K562 (cell line): ENCODE data around the gene FAR2. TPM values are rescaled to one million over a fixed set of nuclear protein-coding genes. Genes with fewer than 3 reads are reported as not detected.

Experiments
- ATAC-seq: fragments of 200-7000 bp; cut with Tn5 transposase; 3 replicates; pipeline ENCODE4 v1.9.1; 2020; ENCODE audit warnings: moderate library complexity
- BruUV-seq: library from RNA; stranded (reverse); fragments of 400-500 nt; replicated peaks from 2 replicates; lab custom pipeline; 2021; lab: Mats Ljungman, UMichigan
- CTCF ChIA-PET: fragments of 300-600 bp; formaldehyde crosslinking; extraction: SDS; loops from one replicate; lab custom pipeline; 2021; ENCODE audit warnings: low intra/inter-chr PET ratio; lab: Yijun Ruan, JAX
- POLR2A ChIA-PET: fragments of 300-600, 350-650 bp; sonication (Branson Sonifier 250); formaldehyde crosslinking; extraction: SDS; loops from one replicate; lab custom pipeline; 2021; ENCODE audit warnings: antibody characterized with exemption, inconsistent platforms; lab: Yijun Ruan, JAX
- DNase-seq, 4 experiments: peaks; one replicate each; pipeline versions ENCODE4 v3.0.0 to v3.0.0-alpha.2; 2011 to 2018; ENCODE audit warnings: low spot score in 3 of 4, mixed read lengths in 3 of 4; ENCODE audit errors: extremely low read depth in 1 of 4
- FAIRE-seq: peaks from 2 replicates; lab custom pipeline; 2011; peaks lifted over from hg19 to GRCh38; lab: Jason Lieb, UNC
- H2AFZ ChIP-seq: 2 replicates; pipeline ENCODE4 v1.6.0; 2011; ENCODE audit warnings: low read depth, low read length, control low read depth, inconsistent platforms
- H3K27ac ChIP-seq: fragments of 200-600 bp; 3 replicates; pipeline ENCODE4 v1.8.0; 2011; ENCODE audit warnings: low read depth, mild to moderate bottlenecking, control low read depth, inconsistent platforms, low read length, moderate library complexity, mixed read lengths; ENCODE audit errors: extremely low read depth
- H3K27me3 ChIP-seq, 2 experiments: fragments of 300-600 bp in 1 of 2; 2 replicates in 1 of 2; 3 replicates in 1 of 2; pipeline versions ENCODE4 v1.6.0 to v1.8.0; 2011; ENCODE audit warnings: inconsistent platforms in 2 of 2, low read length in 2 of 2, mild to moderate bottlenecking in 1 of 2, mixed read lengths in 1 of 2, moderate library complexity in 1 of 2; ENCODE audit not compliant: control insufficient read depth in 2 of 2, insufficient read depth in 2 of 2
- H3K36me3 ChIP-seq: fragments of 300-600 bp; 3 replicates; pipeline ENCODE4 v1.8.0; 2011; ENCODE audit warnings: mild to moderate bottlenecking, low read length, inconsistent platforms; ENCODE audit not compliant: control insufficient read depth, insufficient read depth
- H3K4me1 ChIP-seq, 2 experiments: fragments of 200-600 bp in 1 of 2; replicated peaks in 1 of 2; 2 replicates in 1 of 2; 3 replicates in 1 of 2; pipeline versions ENCODE4 v1.5.1 to v1.8.0; 2011; ENCODE audit warnings: inconsistent platforms in 2 of 2, low read length in 2 of 2, mild to moderate bottlenecking in 1 of 2, mixed read lengths in 1 of 2, moderate library complexity in 1 of 2; ENCODE audit not compliant: control insufficient read depth in 2 of 2, insufficient read depth in 2 of 2
- H3K4me2 ChIP-seq: 2 replicates; pipeline ENCODE4 v1.6.1; 2011; ENCODE audit warnings: low read length, control low read depth, inconsistent platforms, mixed read lengths; ENCODE audit not compliant: insufficient read depth
- H3K4me3 ChIP-seq: fragments of 200-600 bp; sonication (generic), shearing (Covaris generic); 2 replicates; pipeline ENCODE4 v1.5.1; 2016; ENCODE audit warnings: control low read depth, inconsistent platforms
- H3K79me2 ChIP-seq: fragments of 200-600 bp; 3 replicates; pipeline ENCODE4 v1.8.0; 2011; ENCODE audit warnings: low read length, inconsistent platforms; ENCODE audit not compliant: control insufficient read depth, insufficient read depth
- H3K9ac ChIP-seq, 2 experiments: 2 replicates each; pipeline versions ENCODE4 v1.6.0 to v1.6.1; 2011; ENCODE audit warnings: low read depth in 2 of 2, low read length in 2 of 2, control low read depth in 1 of 2, inconsistent platforms in 1 of 2, mild to moderate bottlenecking in 1 of 2, mixed read lengths in 1 of 2; ENCODE audit not compliant: insufficient read depth in 1 of 2
- H3K9me1 ChIP-seq: one replicate; pipeline ENCODE4 v1.6.0; 2011; ENCODE audit warnings: inconsistent platforms, mild to moderate bottlenecking, low read length, moderate library complexity; ENCODE audit not compliant: control insufficient read depth, insufficient read depth
- H3K9me3 ChIP-seq: replicated peaks from 2 replicates; pipeline ENCODE4 v1.5.1; 2011; ENCODE audit warnings: low read depth, low read length, inconsistent platforms; ENCODE audit not compliant: control insufficient read depth, insufficient read depth
- H4K20me1 ChIP-seq: replicated peaks from 2 replicates; pipeline ENCODE4 v1.6.1; 2011; ENCODE audit warnings: low read length, inconsistent platforms, mixed read lengths; ENCODE audit not compliant: control insufficient read depth, insufficient read depth
- AFF1 ChIP-seq, 2 experiments: fragments of 450-650 bp; IDR thresholded peaks; 2 replicates each; pipeline ENCODE4 v1.6.1; 2018; ENCODE audit warnings: mild to moderate bottlenecking in 2 of 2, low read depth in 1 of 2; ENCODE audit not compliant: partially characterized antibody in 2 of 2
- BCL6 ChIP-seq: fragments of 250-450 bp; sonication (Bioruptor Pico); IDR thresholded peaks from 2 replicates; pipeline ENCODE4 v1.4.0; 2020
- CCNT2 ChIP-seq: IDR thresholded peaks from 2 replicates; pipeline ENCODE4 v1.6.1; 2011; ENCODE audit warnings: borderline replicate concordance, low read depth, mild to moderate bottlenecking, moderate library complexity, mixed read lengths, low read length; ENCODE audit not compliant: insufficient read length; ENCODE audit errors: extremely low read depth
- ESRRB ChIP-seq: fragments of 250-450 bp; sonication (Bioruptor Pico); IDR thresholded peaks from 2 replicates; pipeline ENCODE4 v1.5.0; 2020; ENCODE audit warnings: mild to moderate bottlenecking, moderate library complexity, borderline replicate concordance
- ID3 ChIP-seq, 2 experiments: fragments of 250-450 bp in 1 of 2; fragments of 450-650 bp in 1 of 2; sonication (Bioruptor Pico) in 1 of 2; IDR thresholded peaks; 2 replicates each; pipeline versions ENCODE4 v1.6.1 to v1.8.0; 2016 to 2021; ENCODE audit warnings: mild to moderate bottlenecking in 2 of 2, moderate library complexity in 2 of 2, missing compliant biosample characterization in 1 of 2, missing genetic modification characterization in 1 of 2
- MCM3 ChIP-seq: fragments of 450-650 bp; IDR thresholded peaks from 2 replicates; pipeline ENCODE4 v1.6.1; 2016
- NELFE ChIP-seq: IDR thresholded peaks from 2 replicates; pipeline ENCODE4 v1.6.1; 2011; ENCODE audit warnings: mild to moderate bottlenecking; ENCODE audit not compliant: insufficient read depth, insufficient read length
- NFIC ChIP-seq: fragments of 450-650 bp; IDR thresholded peaks from 2 replicates; pipeline ENCODE4 v1.6.1; 2017; ENCODE audit warnings: mild to moderate bottlenecking, inconsistent platforms
- OTX1 ChIP-seq: fragments of 450-650 bp; formaldehyde crosslinking; IDR thresholded peaks from 2 replicates; pipeline ENCODE4 v1.4.0; 2022; ENCODE audit warnings: mild to moderate bottlenecking
- SMAD3 ChIP-seq: fragments of 450-650 bp; formaldehyde crosslinking; conservative IDR thresholded peaks from 2 replicates; pipeline ENCODE4 v1.4.0; 2020; ENCODE audit warnings: mild to moderate bottlenecking
- ZBTB7A ChIP-seq: IDR thresholded peaks from 2 replicates; pipeline ENCODE4 v1.6.1; 2011; ENCODE audit warnings: low read depth, mild to moderate bottlenecking, low read length, moderate library complexity, borderline replicate concordance; ENCODE audit not compliant: control insufficient read depth
- ZNF175 ChIP-seq: fragments of 200-800 bp; sonication (Bioruptor generic); IDR thresholded peaks from 2 replicates; pipeline ENCODE4 v1.6.1; 2016; ENCODE audit warnings: low read depth, mild to moderate bottlenecking, missing genetic modification characterization, missing compliant biosample characterization
- ZNF212 ChIP-seq: fragments of 450-650 bp; formaldehyde crosslinking; IDR thresholded peaks from 2 replicates; pipeline ENCODE4 v1.4.0; 2020; ENCODE audit warnings: mild to moderate bottlenecking
- ZNF785 ChIP-seq: fragments of 250-450 bp; sonication (Bioruptor Pico); IDR thresholded peaks from 2 replicates; pipeline ENCODE4 v1.4.0; 2020; ENCODE audit warnings: mild to moderate bottlenecking
- WGBS: fragments of 100-300 bp; shearing (Covaris generic); methylation state at CpG from one replicate; pipeline ENCODE4 v1.1.6; 2016; ENCODE audit warnings: low coverage, mixed read lengths; ENCODE audit not compliant: insufficient coverage; ENCODE audit errors: missing lambda C conversion rate; 5-methylcytosine and 5-hydroxymethylcytosine counted together
- in situ Hi-C: fragments of 300-500 bp; cut with MboI; formaldehyde crosslinking; loops from 4 replicates; pipeline ENCODE4 v1.15.0; 2018; ENCODE audit warnings: inconsistent platforms, mixed read lengths
- intact Hi-C: fragments of 100-400 bp; cut with micrococcal nuclease; formaldehyde crosslinking; loops from 2 replicates; pipeline ENCODE4 v1.14.2; 2022
- polyA plus RNA-seq, 8 experiments: library from polyadenylated mRNA; depleted of rRNA in 4 of 8; stranded (reverse) in 5 of 8; unstranded in 3 of 8; fragments of >200 nt; fragmentation: Nextera tagmentation in 2 of 8; fragmentation: Illumina TruSeq in 1 of 8; extraction: Ambion mirVana in 2 of 8; extraction: Trizol in 1 of 8; gene quantifications; 2 replicates each; pipeline versions ENCODE4 v1.2.1 to v1.2.3, GENCODE V29; 2011 to 2014; ENCODE audit warnings: inconsistent platforms in 1 of 8, missing spikeins in 1 of 8
- total RNA-seq, 7 experiments: library from RNA; depleted of rRNA in 6 of 7; stranded (reverse); fragments of >200 nt in 6 of 7; fragmentation: Illumina TruSeq in 2 of 7; extraction: Trizol in 2 of 7; gene quantifications; 2 replicates each; pipeline versions ENCODE4 v1.2.1 to v1.2.3, GENCODE V29; 2011 to 2021; ENCODE audit warnings: low replicate concordance in 1 of 7

Gene FAR2
- total and polyA plus RNA-seq, 9 of the 15 experiments (the other 6 are each of a cell fraction or from before 2014, with no cell fraction given), result 5.0 to 13.4 (median 8.5) TPM

- FAIRE-seq (no peak), DNase-seq (no peak), ATAC-seq (no peak)
- H3K27ac ChIP-seq, result no peak overlapping the region
- intact Hi-C loops (no loop called here), in situ Hi-C loops (no loop called here)
- no peak for TF ChIP-seq ZNF212 (CRISPR knock-in tag)
- TF ChIP-seq OTX1 (CRISPR knock-in tag), result no peak
- no peak for TF ChIP-seq ESRRB (CRISPR knock-in tag)
- no peak for TF ChIP-seq ZNF785
- no peak for TF ChIP-seq ID3 (CRISPR knock-in tag; IDR thresholded peaks at IDR 0.05)
- TF ChIP-seq ID3 (tag; IDR thresholded peaks at IDR 0.05), result no peak
- no peak for TF ChIP-seq ZNF175 (CRISPR knock-in tag)
- no peak for TF ChIP-seq NFIC
- no peak for TF ChIP-seq CCNT2
- TF ChIP-seq MCM3, result no peak
- TF ChIP-seq ZBTB7A, result no peak
- TF ChIP-seq AFF1 (IDR thresholded peaks at IDR 0.05; ENCODE audit: low read depth in 1 of 2, partially characterized antibody in 2 of 2), result no peak
- TF ChIP-seq SMAD3 (CRISPR knock-in tag), result no peak
- TF ChIP-seq BCL6 (CRISPR knock-in tag), result no peak
- TF ChIP-seq NELFE, result no peak
- H3K36me3 ChIP-seq, result no peaks in the 10 kb centered on the region
- no peaks in the 10 kb centered on the region for H3K9me3 ChIP-seq
- ChIA-PET POLR2A (interaction anchor here (1.5 kb wide), 1 partner anchor 10 kb away, joined by 3 read pairs; no protein-coding TSS in a partner anchor), CTCF (no interaction called here)
- 26% methylated on average over 6 of the region's 6 CpGs for WGBS
- no peak overlapping the region for H3K4me3 ChIP-seq
- no peak overlapping the region for H3K4me2 ChIP-seq
- H3K9me1 ChIP-seq, result no peaks in the 10 kb centered on the region
- H3K79me2 ChIP-seq, result no peaks in the 10 kb centered on the region
- no peak overlapping the region for H2AFZ ChIP-seq
- no peak overlapping the region for H3K9ac ChIP-seq
- no peaks in the 10 kb centered on the region for H4K20me1 ChIP-seq
- BruUV-seq, result no TSS peak
- H3K4me1 ChIP-seq, result peaks cover 0 to 14% of the 10 kb centered on the region in 2 experiments; a peak in 3 of 5 replicates
- H3K27me3 ChIP-seq, result no peaks in the 10 kb centered on the region
Observed at GRCh38 chr12:29167988-29168387, 18.9 kb downstream of the FAR2 start.
